GM12878 (cell line): ENCODE data around the gene CELSR1. TPM values are rescaled to one million over a fixed set of nuclear protein-coding genes. Genes with fewer than 3 reads are reported as not detected.

Experiments used
- ATAC-seq: fragments of 200-7000 bp; cut with Tn5 transposase; 3 replicates; pipeline ENCODE4 v1.9.1; 2020; ENCODE audit warnings: mild to moderate bottlenecking, moderate library complexity
- BruUV-seq: library from RNA; stranded (reverse); fragments of 400-500 nt; replicated peaks from 2 replicates; lab custom pipeline; 2021; lab: Mats Ljungman, UMichigan
- CTCF ChIA-PET: fragments of 300-600 bp; sonication (Branson Sonifier 250); formaldehyde crosslinking; extraction: SDS; loops from one replicate; lab custom pipeline; 2021; ENCODE audit warnings: inconsistent platforms; lab: Yijun Ruan, JAX
- POLR2A ChIA-PET: fragments of 350-600 bp; formaldehyde crosslinking; extraction: SDS; loops from one replicate; lab custom pipeline; 2021; ENCODE audit warnings: inconsistent platforms; lab: Charles Lee
- RAD21 ChIA-PET: fragments of 300-600 bp; sonication (Branson Sonifier 250); formaldehyde crosslinking; loops from one replicate; lab custom pipeline; 2023; ENCODE audit warnings: antibody characterized with exemption; ENCODE audit not compliant: unreplicated experiment; lab: Charles Lee
- SMC1A ChIA-PET: fragments of 300-600 bp; sonication (Branson Sonifier 250); formaldehyde crosslinking; loops from one replicate; lab custom pipeline; 2023; ENCODE audit not compliant: unreplicated experiment, uncharacterized antibody; lab: Charles Lee
- DNase-seq: peaks from one replicate; pipeline ENCODE4 v3.0.0-alpha.2; 2011; ENCODE audit warnings: low read depth, low spot score
- FAIRE-seq: peaks from 3 replicates; lab custom pipeline; 2011; peaks lifted over from hg19 to GRCh38; lab: Jason Lieb, UNC
- H2AFZ ChIP-seq: 2 replicates; pipeline ENCODE4 v1.6.0; 2011; ENCODE audit warnings: low read depth, low read length, control low read depth; ENCODE audit not compliant: control insufficient read depth
- H3K27ac ChIP-seq: 2 replicates; pipeline ENCODE4 v1.5.1; 2011; ENCODE audit warnings: control low read depth; ENCODE audit not compliant: control insufficient read depth, insufficient read depth
- H3K27me3 ChIP-seq, 2 experiments: replicated peaks in 1 of 2; 2 replicates each; pipeline versions ENCODE4 v1.6.0 to v1.6.1; 2011; ENCODE audit warnings: low read length in 1 of 2; ENCODE audit not compliant: control insufficient read depth in 2 of 2, insufficient read depth in 2 of 2
- H3K36me3 ChIP-seq, 2 experiments: 2 replicates each; pipeline ENCODE4 v1.5.1; 2011; ENCODE audit warnings: low read length in 1 of 2; ENCODE audit not compliant: control insufficient read depth in 2 of 2, insufficient read depth in 2 of 2
- H3K4me1 ChIP-seq: 2 replicates; pipeline ENCODE4 v1.6.1; 2011; ENCODE audit warnings: mild to moderate bottlenecking, low read length, moderate library complexity, mixed read lengths; ENCODE audit not compliant: control insufficient read depth, insufficient read depth
- H3K4me2 ChIP-seq: 2 replicates; pipeline ENCODE4 v1.6.0; 2011; ENCODE audit warnings: control low read depth; ENCODE audit not compliant: control insufficient read depth, insufficient read depth
- H3K4me3 ChIP-seq: fragments of 200-600 bp; sonication (generic); 2 replicates; pipeline ENCODE4 v1.5.1; 2016
- H3K79me2 ChIP-seq: 2 replicates; pipeline ENCODE4 v1.6.0; 2011; ENCODE audit warnings: low read length; ENCODE audit not compliant: control insufficient read depth, insufficient read depth
- H3K9ac ChIP-seq: 2 replicates; pipeline ENCODE4 v1.8.0; 2011; ENCODE audit warnings: low read length, control low read depth, mixed read lengths; ENCODE audit not compliant: control insufficient read depth, insufficient read depth
- H3K9me3 ChIP-seq: replicated peaks from 3 replicates; pipeline ENCODE4 v1.5.1; 2011; ENCODE audit warnings: mild to moderate bottlenecking, low read length; ENCODE audit not compliant: control insufficient read depth, insufficient read depth
- H4K20me1 ChIP-seq: 2 replicates; pipeline ENCODE4 v1.6.0; 2011; ENCODE audit not compliant: control insufficient read depth, insufficient read depth
- ASH2L ChIP-seq: fragments of 300-600, 200-600 bp; sonication (generic); IDR thresholded peaks from 2 replicates; pipeline ENCODE4 v1.6.1; 2017; ENCODE audit warnings: low read depth, mild to moderate bottlenecking, borderline replicate concordance
- CTCF ChIP-seq, 3 experiments: IDR thresholded peaks in 2 of 3; conservative IDR thresholded peaks in 1 of 3; 2 replicates each; pipeline ENCODE4 v1.5.1; 2011; ENCODE audit warnings: low read depth in 3 of 3, low read length in 3 of 3, mild to moderate bottlenecking in 3 of 3, control low read depth in 2 of 3, moderate library complexity in 2 of 3, inconsistent platforms in 1 of 3, mixed read lengths in 1 of 3; ENCODE audit not compliant: control insufficient read depth in 2 of 3, insufficient read depth in 1 of 3; ENCODE audit errors: extremely low read depth in 1 of 3
- FOXM1 ChIP-seq: IDR thresholded peaks from 2 replicates; pipeline ENCODE4 v1.6.1; 2012; ENCODE audit warnings: low read depth, mild to moderate bottlenecking, inconsistent platforms, low read length, moderate library complexity
- IKZF2 ChIP-seq, 2 experiments: fragments of 450-650 bp; IDR thresholded peaks; 2 replicates each; pipeline ENCODE4 v1.6.1; 2017; ENCODE audit warnings: mild to moderate bottlenecking in 2 of 2, moderate library complexity in 2 of 2
- IRF3 ChIP-seq: fragments of 450-650 bp; IDR thresholded peaks from 2 replicates; pipeline ENCODE4 v1.6.1; 2014; ENCODE audit warnings: mild to moderate bottlenecking
- NBN ChIP-seq: fragments of 450-650 bp; IDR thresholded peaks from 2 replicates; pipeline ENCODE4 v1.6.1; 2016
- NFIC ChIP-seq: IDR thresholded peaks from 2 replicates; pipeline ENCODE4 v1.6.1; 2012; ENCODE audit warnings: low read depth, mild to moderate bottlenecking, inconsistent platforms, low read length, moderate library complexity
- RELB ChIP-seq: fragments of 450-650 bp; IDR thresholded peaks from 2 replicates; pipeline ENCODE4 v1.6.1; 2017; ENCODE audit warnings: low read depth, mild to moderate bottlenecking, moderate library complexity
- WGBS: methylation state at CpG from one replicate; pipeline ENCODE4 v1.1.6; 2016; ENCODE audit warnings: low lambda C conversion rate; ENCODE audit not compliant: insufficient replicate concordance, insufficient coverage; ENCODE audit errors: missing lambda C conversion rate; 5-methylcytosine and 5-hydroxymethylcytosine counted together
- in situ Hi-C: fragments of 300-500 bp; cut with MboI; formaldehyde crosslinking; loops from 9 replicates; pipeline ENCODE4 v1.14.3; 2018; ENCODE audit warnings: mixed read lengths
- intact Hi-C: fragments of 100-400 bp; cut with micrococcal nuclease; formaldehyde crosslinking; loops from one replicate; pipeline ENCODE4 v1.14.2; 2022; ENCODE audit not compliant: unreplicated experiment
- polyA plus RNA-seq, 11 experiments: library from polyadenylated mRNA; depleted of rRNA in 4 of 11; unstranded in 6 of 11; stranded (reverse) in 5 of 11; fragments of >200 nt; fragmentation: Nextera tagmentation in 4 of 11; fragmentation: Illumina TruSeq in 1 of 11; extraction: Ambion mirVana in 4 of 11; extraction: Trizol in 1 of 11; gene quantifications; 1 replicate in 1 of 11; 2 replicates in 10 of 11; pipeline versions ENCODE4 v1.2.1 to v1.2.3, GENCODE V29; 2011 to 2016; ENCODE audit warnings: inconsistent platforms in 2 of 11, missing spikeins in 2 of 11, low read depth in 1 of 11
- total RNA-seq, 4 experiments: library from RNA; depleted of rRNA in 3 of 4; stranded (reverse); fragments of >200 nt in 3 of 4; fragmentation: Illumina TruSeq in 1 of 4; extraction: Trizol in 1 of 4; gene quantifications; 2 replicates each; pipeline versions ENCODE4 v1.2.1 to v1.2.3, GENCODE V29; 2013 to 2021

The CELSR1 gene
- total and polyA plus RNA-seq, 10 of the 15 experiments (the other 5 are each of a cell fraction or from before 2014, with no cell fraction given) = 0.05 to 1.7 (median 0.35) TPM; not detected in 2

GRCh38 chr22:46455446-46455845 lies 82.0 kb downstream of the CELSR1 start (continued):
- TF ChIP-seq IRF3 = no peak
- TF ChIP-seq, all 136 proteins: peak for 0

GRCh38 chr22:46454504-46455269 lies 82.7 kb downstream of the CELSR1 start:
- no peaks in the 10 kb centered on the region; a peak in 2 of 4 replicates for H3K27me3 ChIP-seq
- H2AFZ ChIP-seq = no peak overlapping the region
- in situ Hi-C loops = no loop called here
- ChIA-PET CTCF (no interaction called here), SMC1A (no interaction called here), RAD21 (no interaction called here), POLR2A (no interaction called here)
- no peaks in the 10 kb centered on the region for H4K20me1 ChIP-seq
- ATAC-seq (no peak), DNase-seq (no peak), FAIRE-seq (no peak)
- BruUV-seq = no TSS peak
- 66% methylated on average over 33 of the region's 33 CpGs for WGBS
- intact Hi-C loops = no loop called here
- H3K79me2 ChIP-seq = no peaks in the 10 kb centered on the region
- no peak overlapping the region for H3K9ac ChIP-seq
- H3K4me2 ChIP-seq = no peak overlapping the region
- H3K27ac ChIP-seq = no peak overlapping the region
- no peaks in the 10 kb centered on the region for H3K4me1 ChIP-seq
- H3K9me3 ChIP-seq = no peaks in the 10 kb centered on the region
- H3K36me3 ChIP-seq = no peaks in the 10 kb centered on the region
- TF ChIP-seq NFIC = no peak
- no peak for TF ChIP-seq IKZF2 (IDR thresholded peaks at IDR 0.05)
- TF ChIP-seq CTCF (IDR thresholded peaks at IDR 0.05 in 2 of 3, conservative IDR thresholded peaks at IDR 0.05 in 1 of 3; ENCODE audit: control insufficient read depth in 2 of 3, extremely low read depth in 1 of 3, insufficient read depth in 1 of 3, low read depth in 3 of 3, low read length in 3 of 3) = no peak
- no peak for TF ChIP-seq ASH2L
- no peak for TF ChIP-seq NBN
- TF ChIP-seq RELB = no peak
- TF ChIP-seq FOXM1 = no peak
- H3K4me3 ChIP-seq = no peak overlapping the region
